HepG2 (cell line): ENCODE measurements around the gene TNFRSF6B. TPM values are rescaled to one million over a fixed set of nuclear protein-coding genes. Genes with fewer than 3 reads are reported as not detected.

Experiments
- ATF7 ChIP-seq, 2 experiments: fragments of 450-650 bp in 1 of 2; sonication (generic) in 1 of 2; formaldehyde crosslinking in 1 of 2; IDR thresholded peaks; 2 replicates each; pipeline versions ENCODE4 v1.4.0 to v1.6.1; 2016 to 2020; ENCODE audit warnings: antibody characterized with exemption in 1 of 2, mild to moderate bottlenecking in 1 of 2, missing genetic modification reagents in 1 of 2
- BCL6 ChIP-seq: IDR thresholded peaks from 2 replicates; pipeline ENCODE4 v1.6.1; 2016; ENCODE audit warnings: missing genetic modification reagents, missing compliant biosample characterization
- CBX5 ChIP-seq: sonication (generic); formaldehyde crosslinking; IDR thresholded peaks from 2 replicates; pipeline ENCODE4 v1.4.0; 2020; ENCODE audit warnings: missing genetic modification reagents, borderline replicate concordance
- ERF ChIP-seq: IDR thresholded peaks from 2 replicates; pipeline ENCODE4 v1.6.1; 2018; ENCODE audit warnings: missing biosample characterization, missing genetic modification reagents
- GABPB1 ChIP-seq: IDR thresholded peaks from 2 replicates; pipeline ENCODE4 v1.6.1; 2016; ENCODE audit warnings: mild to moderate bottlenecking, missing genetic modification reagents, moderate library complexity, missing compliant biosample characterization
- HDAC1 ChIP-seq: sonication (generic); formaldehyde crosslinking; IDR thresholded peaks from 2 replicates; pipeline ENCODE4 v1.5.1; 2020; ENCODE audit warnings: mild to moderate bottlenecking, missing genetic modification reagents
- NR2C2 ChIP-seq: sonication (generic); formaldehyde crosslinking; IDR thresholded peaks from 2 replicates; pipeline ENCODE4 v1.4.0; 2020; ENCODE audit warnings: missing genetic modification reagents, mild to moderate bottlenecking, moderate library complexity, borderline replicate concordance
- SALL2 ChIP-seq: sonication (generic); formaldehyde crosslinking; IDR thresholded peaks from 2 replicates; pipeline ENCODE4 v1.8.1; 2023; ENCODE audit warnings: mild to moderate bottlenecking, missing genetic modification reagents, inconsistent platforms
- SETDB1 ChIP-seq: sonication (generic); formaldehyde crosslinking; IDR thresholded peaks from 2 replicates; pipeline ENCODE4 v1.5.1; 2020; ENCODE audit warnings: missing genetic modification reagents, mild to moderate bottlenecking, borderline replicate concordance
- SRY ChIP-seq: sonication (generic); formaldehyde crosslinking; IDR thresholded peaks from 2 replicates; pipeline ENCODE4 v1.8.0; 2022; ENCODE audit warnings: mild to moderate bottlenecking, missing genetic modification reagents
- YY1 ChIP-seq: IDR thresholded peaks from 2 replicates; pipeline ENCODE4 v1.6.1; 2011; ENCODE audit warnings: low read length, low read depth, moderate library complexity, mild to moderate bottlenecking; ENCODE audit not compliant: insufficient read depth, insufficient replicate concordance
- ZKSCAN1 ChIP-seq: fragments of 150-350 bp; IDR thresholded peaks from 2 replicates; pipeline ENCODE4 v1.6.1; 2014; ENCODE audit warnings: low read length
- ZNF263 ChIP-seq: sonication (generic); formaldehyde crosslinking; IDR thresholded peaks from 2 replicates; pipeline ENCODE4 v1.4.0; 2020; ENCODE audit warnings: missing genetic modification reagents
- ZNF563 ChIP-seq: sonication (generic); formaldehyde crosslinking; IDR thresholded peaks from 2 replicates; pipeline ENCODE4 v1.8.0; 2022; ENCODE audit warnings: mild to moderate bottlenecking, moderate library complexity, missing genetic modification reagents
- ZNF605 ChIP-seq: sonication (generic); formaldehyde crosslinking; IDR thresholded peaks from 2 replicates; pipeline ENCODE4 v1.8.0; 2022; ENCODE audit warnings: mild to moderate bottlenecking, missing genetic modification reagents
- polyA plus RNA-seq, 8 experiments: library from polyadenylated mRNA; depleted of rRNA in 3 of 8; stranded (reverse) in 7 of 8; unstranded in 1 of 8; fragments of >200 nt; fragmentation: Illumina TruSeq in 4 of 8; extraction: Trizol in 4 of 8; gene quantifications; 2 replicates each; pipeline versions ENCODE4 v1.2.1 to v1.2.3, GENCODE V29; 2011 to 2016; ENCODE audit warnings: low read depth in 4 of 8, missing spikeins in 1 of 8, mixed read lengths in 1 of 8; ENCODE audit not compliant: insufficient read depth in 1 of 8
- total RNA-seq, 5 experiments: library from RNA; depleted of rRNA; stranded (reverse); fragments of >200 nt; fragmentation: Illumina TruSeq; extraction: Trizol; gene quantifications; 2 replicates each; pipeline ENCODE4 v1.2.3, GENCODE V29; 2016; ENCODE audit warnings: low read depth in 1 of 5
- TF ChIP-seq, protein P1 (sequence below): sonication (generic); formaldehyde crosslinking; IDR thresholded peaks from 2 replicates; pipeline ENCODE4 v1.5.1; 2020; ENCODE audit warnings: missing genetic modification reagents, mild to moderate bottlenecking, borderline replicate concordance
- TF ChIP-seq, protein P2 (sequence below): sonication (generic); formaldehyde crosslinking; IDR thresholded peaks from 2 replicates; pipeline ENCODE4 v1.4.0; 2020; ENCODE audit warnings: missing genetic modification reagents, mild to moderate bottlenecking, borderline replicate concordance
- TF ChIP-seq, protein P3 (sequence below): sonication (generic); formaldehyde crosslinking; IDR thresholded peaks from 2 replicates; pipeline ENCODE4 v1.4.0; 2020; ENCODE audit warnings: mild to moderate bottlenecking, low read depth, missing genetic modification reagents
- TF ChIP-seq, protein P4 (sequence below): sonication (generic); formaldehyde crosslinking; IDR thresholded peaks from 2 replicates; pipeline ENCODE4 v1.8.0; 2022; ENCODE audit warnings: low read depth, missing genetic modification reagents
- TF ChIP-seq, protein P5 (sequence below): sonication (generic); formaldehyde crosslinking; IDR thresholded peaks from 2 replicates; pipeline ENCODE4 v1.8.1; 2023; ENCODE audit warnings: mild to moderate bottlenecking, inconsistent platforms, moderate library complexity, missing genetic modification reagents, borderline replicate concordance
- TF ChIP-seq, protein P6 (sequence below): sonication (generic); formaldehyde crosslinking; IDR thresholded peaks from 2 replicates; pipeline ENCODE4 v1.4.0; 2020; ENCODE audit warnings: missing genetic modification reagents
- TF ChIP-seq, protein P7 (sequence below): sonication (generic); formaldehyde crosslinking; IDR thresholded peaks from 2 replicates; pipeline ENCODE4 v1.9.0; 2022; ENCODE audit warnings: low read depth, missing genetic modification reagents

Gene TNFRSF6B
- total and polyA plus RNA-seq, 2 of the 13 experiments (the other 11 are each of a cell fraction or from before 2014, with no cell fraction given) = 0.24 TPM; not detected in 1

DNA sequence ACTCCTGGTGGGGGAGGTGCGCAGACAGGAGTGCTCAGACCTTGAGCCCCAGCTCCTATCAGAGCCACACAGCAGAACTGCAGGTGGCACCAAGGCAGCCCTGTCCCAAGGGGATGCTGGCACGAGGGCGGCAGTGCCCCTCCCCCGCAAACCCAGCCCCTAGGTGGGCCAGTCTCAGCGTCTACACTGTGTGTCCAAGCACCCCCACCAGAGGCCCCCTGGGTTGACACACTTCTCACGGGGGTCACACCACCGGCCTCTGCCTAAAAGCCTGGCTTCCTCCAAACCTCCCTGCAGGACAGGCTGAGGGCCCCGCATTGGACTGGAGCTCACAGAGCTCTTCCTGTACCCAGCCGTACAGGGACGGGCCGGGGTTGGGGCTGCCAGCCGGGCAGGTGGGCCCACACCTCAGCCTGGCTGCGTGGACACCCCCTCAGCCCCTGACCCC lies 51.2 kb downstream of the TNFRSF6B start (continued):
- TF ChIP-seq BCL6 (CRISPR knock-in tag) (0 out of 2 replicates have a peak, but pooled peaks have one; percentile 17), ZNF605 (CRISPR knock-in tag) (no peak), ZNF263 (0 out of 2 replicates have a peak, but pooled peaks have one; percentile 33), ERF (CRISPR knock-in tag) (no peak), YY1 (peak; percentile 13), SRY (CRISPR knock-in tag) (peak; percentile 30; the same call in 1 of the 2 replicates), ZKSCAN1 (no peak), NR2C2 (no peak), ZNF563 (CRISPR knock-in tag) (peak; percentile 32; the same call in 1 of the 2 replicates), SALL2 (0 out of 2 replicates have a peak, but pooled peaks have one; percentile 28), SETDB1 (CRISPR knock-in tag) (no peak), GABPB1 (peak; percentile 45; the same call in 1 of the 2 replicates), HDAC1 (peak; percentile 39; the same call in 1 of the 2 replicates), CBX5 (CRISPR knock-in tag) (no peak), ATF7 (IDR thresholded peaks at IDR 0.05) (no peak), ATF7 (CRISPR knock-in tag; IDR thresholded peaks at IDR 0.05) (no peak)
- TF ChIP-seq, protein P1, sequence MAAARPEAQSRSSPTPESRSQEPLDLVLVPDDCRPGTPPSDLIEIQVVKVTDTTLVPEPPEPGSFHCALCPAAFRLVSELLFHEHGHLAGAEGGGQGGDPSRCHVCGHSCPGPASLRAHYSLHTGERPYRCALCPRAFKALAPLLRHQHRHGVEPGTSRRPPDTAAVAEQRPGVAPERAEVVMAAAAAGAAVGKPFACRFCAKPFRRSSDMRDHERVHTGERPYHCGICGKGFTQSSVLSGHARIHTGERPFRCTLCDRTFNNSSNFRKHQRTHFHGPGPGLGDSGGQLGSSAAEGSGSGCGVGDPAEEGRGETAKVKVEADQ (CRISPR knock-in tag) = no peak
- TF ChIP-seq, protein P2, sequence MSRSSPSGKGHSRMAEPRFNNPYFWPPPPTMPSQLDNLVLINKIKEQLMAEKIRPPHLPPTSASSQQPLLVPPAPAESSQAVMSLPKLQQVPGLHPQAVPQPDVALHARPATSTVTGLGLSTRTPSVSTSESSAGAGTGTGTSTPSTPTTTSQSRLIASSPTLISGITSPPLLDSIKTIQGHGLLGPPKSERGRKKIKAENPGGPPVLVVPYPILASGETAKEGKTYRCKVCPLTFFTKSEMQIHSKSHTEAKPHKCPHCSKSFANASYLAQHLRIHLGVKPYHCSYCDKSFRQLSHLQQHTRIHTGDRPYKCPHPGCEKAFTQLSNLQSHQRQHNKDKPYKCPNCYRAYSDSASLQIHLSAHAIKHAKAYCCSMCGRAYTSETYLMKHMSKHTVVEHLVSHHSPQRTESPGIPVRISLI = no peak
- TF ChIP-seq, protein P3, sequence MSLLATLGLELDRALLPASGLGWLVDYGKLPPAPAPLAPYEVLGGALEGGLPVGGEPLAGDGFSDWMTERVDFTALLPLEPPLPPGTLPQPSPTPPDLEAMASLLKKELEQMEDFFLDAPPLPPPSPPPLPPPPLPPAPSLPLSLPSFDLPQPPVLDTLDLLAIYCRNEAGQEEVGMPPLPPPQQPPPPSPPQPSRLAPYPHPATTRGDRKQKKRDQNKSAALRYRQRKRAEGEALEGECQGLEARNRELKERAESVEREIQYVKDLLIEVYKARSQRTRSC (CRISPR knock-in tag) = no peak
- TF ChIP-seq, protein P4, sequence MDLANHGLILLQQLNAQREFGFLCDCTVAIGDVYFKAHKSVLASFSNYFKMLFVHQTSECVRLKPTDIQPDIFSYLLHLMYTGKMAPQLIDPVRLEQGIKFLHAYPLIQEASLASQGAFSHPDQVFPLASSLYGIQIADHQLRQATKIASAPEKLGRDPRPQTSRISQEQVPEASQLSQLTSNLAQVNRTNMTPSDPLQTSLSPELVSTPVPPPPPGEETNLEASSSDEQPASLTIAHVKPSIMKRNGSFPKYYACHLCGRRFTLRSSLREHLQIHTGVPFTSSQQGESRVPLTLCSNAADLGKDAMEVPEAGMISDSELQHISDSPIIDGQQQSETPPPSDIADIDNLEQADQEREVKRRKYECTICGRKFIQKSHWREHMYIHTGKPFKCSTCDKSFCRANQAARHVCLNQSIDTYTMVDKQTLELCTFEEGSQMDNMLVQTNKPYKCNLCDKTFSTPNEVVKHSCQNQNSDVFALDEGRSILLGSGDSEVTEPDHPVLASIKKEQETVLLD (CRISPR knock-in tag) = no peak
- TF ChIP-seq, protein P5, sequence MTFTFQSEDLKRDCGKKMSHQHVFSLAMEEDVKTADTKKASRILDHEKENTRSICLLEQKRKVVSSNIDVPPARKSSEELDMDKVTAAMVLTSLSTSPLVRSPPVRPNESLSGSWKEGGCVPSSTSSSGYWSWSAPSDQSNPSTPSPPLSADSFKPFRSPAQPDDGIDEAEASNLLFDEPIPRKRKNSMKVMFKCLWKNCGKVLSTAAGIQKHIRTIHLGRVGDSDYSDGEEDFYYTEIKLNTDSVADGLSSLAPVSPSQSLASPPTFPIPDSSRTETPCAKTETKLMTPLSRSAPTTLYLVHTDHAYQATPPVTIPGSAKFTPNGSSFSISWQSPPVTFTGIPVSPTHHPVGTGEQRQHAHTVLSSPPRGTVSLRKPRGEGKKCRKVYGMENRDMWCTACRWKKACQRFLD (CRISPR knock-in tag) = no peak
- TF ChIP-seq, protein P6, sequence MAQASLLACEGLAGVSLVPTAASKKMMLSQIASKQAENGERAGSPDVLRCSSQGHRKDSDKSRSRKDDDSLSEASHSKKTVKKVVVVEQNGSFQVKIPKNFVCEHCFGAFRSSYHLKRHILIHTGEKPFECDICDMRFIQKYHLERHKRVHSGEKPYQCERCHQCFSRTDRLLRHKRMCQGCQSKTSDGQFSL (CRISPR knock-in tag) = peak; percentile 74; the same call in 1 of the 2 replicates
- TF ChIP-seq, protein P7, sequence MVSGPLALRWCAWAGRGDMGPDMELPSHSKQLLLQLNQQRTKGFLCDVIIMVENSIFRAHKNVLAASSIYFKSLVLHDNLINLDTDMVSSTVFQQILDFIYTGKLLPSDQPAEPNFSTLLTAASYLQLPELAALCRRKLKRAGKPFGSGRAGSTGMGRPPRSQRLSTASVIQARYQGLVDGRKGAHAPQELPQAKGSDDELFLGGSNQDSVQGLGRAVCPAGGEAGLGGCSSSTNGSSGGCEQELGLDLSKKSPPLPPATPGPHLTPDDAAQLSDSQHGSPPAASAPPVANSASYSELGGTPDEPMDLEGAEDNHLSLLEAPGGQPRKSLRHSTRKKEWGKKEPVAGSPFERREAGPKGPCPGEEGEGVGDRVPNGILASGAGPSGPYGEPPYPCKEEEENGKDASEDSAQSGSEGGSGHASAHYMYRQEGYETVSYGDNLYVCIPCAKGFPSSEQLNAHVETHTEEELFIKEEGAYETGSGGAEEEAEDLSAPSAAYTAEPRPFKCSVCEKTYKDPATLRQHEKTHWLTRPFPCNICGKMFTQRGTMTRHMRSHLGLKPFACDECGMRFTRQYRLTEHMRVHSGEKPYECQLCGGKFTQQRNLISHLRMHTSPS = peak; percentile 37
